Cardiac muscle cell (in vitro differentiated cells and primary cell): ENCODE results near the gene SLC29A2. TPM values are rescaled to one million over a fixed set of nuclear protein-coding genes. Genes with fewer than 3 reads are reported as not detected.

Experiments used
- DNase-seq, 2 donors: peaks; one replicate each; pipeline versions ENCODE4 v3.0.0 to v3.0.0-alpha.2; 2010 to 2017; ENCODE audit warnings: low read depth in 1 of 2, low spot score in 1 of 2
- H3K27ac ChIP-seq: fragments of 200-600 bp; sonication (generic); 2 replicates; pipeline ENCODE4 v1.5.1; 2016
- H3K27me3 ChIP-seq: fragments of 200-600 bp; sonication (generic); 2 replicates; pipeline ENCODE4 v1.6.0; 2016; ENCODE audit warnings: control low read depth
- H3K36me3 ChIP-seq: fragments of 200-600 bp; sonication (generic); 2 replicates; pipeline ENCODE4 v1.5.1; 2016; ENCODE audit warnings: control low read depth
- H3K4me1 ChIP-seq: fragments of 200-600 bp; sonication (generic); 2 replicates; pipeline ENCODE4 v1.8.1; 2017; ENCODE audit warnings: low read depth, mild to moderate bottlenecking, mixed run types
- H3K4me3 ChIP-seq: fragments of 200-600 bp; sonication (generic); 2 replicates; pipeline ENCODE4 v1.5.1; 2016; ENCODE audit warnings: mild to moderate bottlenecking
- H3K9me3 ChIP-seq: fragments of 200-600 bp; sonication (generic); 2 replicates; pipeline ENCODE4 v1.5.1; 2017; ENCODE audit warnings: low read depth, mild to moderate bottlenecking, control low read depth
- CTCF ChIP-seq: IDR thresholded peaks from 2 replicates; pipeline ENCODE4 v1.5.1; 2012; ENCODE audit warnings: low read depth, mild to moderate bottlenecking, low read length
- polyA plus RNA-seq: library from polyadenylated mRNA; unstranded; fragments of >200 nt; fragmentation: Nextera tagmentation; extraction: Ambion mirVana; gene quantifications from 2 replicates; pipeline ENCODE4 v1.2.1, GENCODE V29; 2016
- total RNA-seq: library from RNA; depleted of rRNA; stranded (reverse); fragments of >200 nt; gene quantifications from 2 replicates; pipeline ENCODE4 v1.2.3, GENCODE V29; 2016

Gene SLC29A2
- total and polyA plus RNA-seq, 2 experiments from 2014 or later = 36.8 to 50.2 TPM

- peak overlapping the region; percentile 89 for H3K27ac ChIP-seq
- H3K36me3 ChIP-seq = peaks cover 6% of the 10 kb centered on the region
- no peak overlapping the region for H3K4me3 ChIP-seq
- TF ChIP-seq CTCF = peak; percentile 69
- peaks cover 40% of the 10 kb centered on the region for H3K4me1 ChIP-seq
- H3K27me3 ChIP-seq = peaks cover 23% of the 10 kb centered on the region
- H3K9me3 ChIP-seq = no peaks in the 10 kb centered on the region
- peak; percentile 97 to 98 for DNase-seq
These were observed 46.8 kb upstream of the SLC29A2 start for GRCh38 chr11:66418168-66418985.

DNA sequence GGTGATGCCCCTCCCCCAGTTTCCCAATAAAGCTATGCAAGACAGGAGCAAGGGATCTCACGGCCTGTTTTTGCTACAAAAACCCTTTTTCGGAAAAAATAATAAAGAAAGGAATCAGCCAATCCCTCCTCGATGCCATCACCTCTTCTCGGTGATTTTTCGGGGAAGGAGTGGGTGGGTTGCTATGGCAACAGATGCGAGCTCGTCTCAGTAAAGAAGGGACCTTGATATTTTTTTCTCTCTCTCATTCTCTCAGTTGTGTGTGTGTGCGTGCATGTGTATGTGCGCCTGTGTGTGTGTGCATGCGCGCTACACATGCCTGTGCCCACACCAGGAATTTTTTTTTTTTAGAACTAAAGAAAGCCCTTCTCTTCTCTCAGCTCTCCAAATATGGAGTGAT is 45.4 kb upstream of the SLC29A2 start:
- H3K27me3 ChIP-seq = peaks cover 23% of the 10 kb centered on the region
- no peak for TF ChIP-seq CTCF
- peak overlapping the region; percentile 87 for H3K27ac ChIP-seq
- no peaks in the 10 kb centered on the region for H3K9me3 ChIP-seq
- peaks cover 44% of the 10 kb centered on the region for H3K4me1 ChIP-seq
- DNase-seq = no peak
- no peak overlapping the region for H3K4me3 ChIP-seq
- no peaks in the 10 kb centered on the region for H3K36me3 ChIP-seq

GRCh38 chr11:66415423-66415822 is 43.9 kb upstream of the SLC29A2 start:
- H3K4me1 ChIP-seq = peaks cover 47% of the 10 kb centered on the region
- H3K4me3 ChIP-seq = no peak overlapping the region
- no peak for TF ChIP-seq CTCF
- no peak for DNase-seq
- H3K27me3 ChIP-seq = peaks cover 13% of the 10 kb centered on the region
- no peaks in the 10 kb centered on the region for H3K36me3 ChIP-seq
- no peaks in the 10 kb centered on the region for H3K9me3 ChIP-seq
- H3K27ac ChIP-seq = no peak overlapping the region

- H3K4me3 ChIP-seq = no peak overlapping the region
- no peak overlapping the region for H3K27ac ChIP-seq
- no peak for DNase-seq
- no peaks in the 10 kb centered on the region for H3K9me3 ChIP-seq
- H3K27me3 ChIP-seq = peaks cover 2% of the 10 kb centered on the region
- no peaks in the 10 kb centered on the region for H3K36me3 ChIP-seq
- no peak for TF ChIP-seq CTCF
- H3K4me1 ChIP-seq = peaks cover 47% of the 10 kb centered on the region
These were observed 42.8 kb upstream of the SLC29A2 start for GRCh38 chr11:66414120-66414934.

DNA sequence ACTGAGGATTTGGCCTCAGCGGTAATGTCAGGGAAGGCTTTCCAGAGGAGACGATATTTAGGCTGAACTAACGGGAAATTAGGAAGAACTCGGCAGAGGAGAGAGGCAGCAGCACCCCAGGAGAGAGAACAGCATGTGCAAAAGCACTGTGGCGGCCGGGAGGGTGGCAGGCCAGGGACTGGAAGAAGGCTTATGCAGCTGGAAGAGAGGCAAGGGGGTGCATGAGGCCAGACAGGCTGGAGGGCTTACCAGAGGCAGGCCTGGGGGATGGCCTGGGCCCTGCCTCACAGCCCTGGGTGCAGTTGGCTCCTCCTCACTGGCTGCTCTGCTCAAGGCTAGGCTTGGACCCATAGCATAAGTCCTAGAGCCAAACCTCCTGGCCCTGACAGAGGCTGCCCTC is 41.6 kb upstream of the SLC29A2 start:
- TF ChIP-seq CTCF = no peak
- H3K27me3 ChIP-seq = no peaks in the 10 kb centered on the region
- no peak overlapping the region for H3K27ac ChIP-seq
- H3K4me1 ChIP-seq = peaks cover 38% of the 10 kb centered on the region
- no peak overlapping the region for H3K4me3 ChIP-seq
- no peaks in the 10 kb centered on the region for H3K36me3 ChIP-seq
- DNase-seq = no peak
- H3K9me3 ChIP-seq = no peaks in the 10 kb centered on the region
